Chondrocyte (in vitro differentiated cells): ENCODE data around the gene ADORA1. TPM values are rescaled to one million over a fixed set of nuclear protein-coding genes. Genes with fewer than 3 reads are reported as not detected.

Experiments
- DNase-seq: peaks from one replicate; pipeline ENCODE4 v3.0.0; 2021; ENCODE audit warnings: mixed read lengths, low spot score
- H3K27ac Mint-ChIP-seq: one replicate; pipeline ENCODE4 v1.8.0; 2021; ENCODE audit warnings: mild to moderate bottlenecking, moderate library complexity, mixed read lengths; ENCODE audit not compliant: unreplicated experiment
- H3K27me3 Mint-ChIP-seq: 2 replicates; pipeline ENCODE4 v1.8.0; 2021; ENCODE audit warnings: low read depth, mixed read lengths
- H3K36me3 Mint-ChIP-seq: 2 replicates; pipeline ENCODE4 v1.8.0; 2021; ENCODE audit warnings: low read depth, mixed read lengths
- H3K4me1 Mint-ChIP-seq: 2 replicates; pipeline ENCODE4 v1.8.0; 2021; ENCODE audit warnings: low read depth, mild to moderate bottlenecking, mixed read lengths
- H3K4me3 Mint-ChIP-seq: one replicate; pipeline ENCODE4 v1.8.0; 2021; ENCODE audit warnings: mild to moderate bottlenecking, moderate library complexity, mixed read lengths; ENCODE audit not compliant: unreplicated experiment
- H3K9me3 Mint-ChIP-seq: 2 replicates; pipeline ENCODE4 v1.8.0; 2021; ENCODE audit warnings: low read depth, mixed read lengths
- CTCF ChIP-seq: fragments of 200-600 bp; sonication (generic); IDR thresholded peaks from 2 replicates; pipeline ENCODE4 v1.5.0; 2021; ENCODE audit warnings: antibody characterized with exemption, mild to moderate bottlenecking, moderate library complexity
- total RNA-seq: library from RNA; stranded (reverse); gene quantifications from 3 replicates; pipeline ENCODE4 v1.2.1, GENCODE V29; 2021

The ADORA1 gene
- total RNA-seq, 1 donor from 2014 or later, result 1.7 TPM

GRCh38 chr1:203142124-203142523, 14.6 kb downstream of the ADORA1 start:
- Mint-ChIP-seq H3K9me3 (no peaks in the 10 kb centered on the region), H3K4me3 (no peak overlapping the region), H3K36me3 (no peaks in the 10 kb centered on the region)

GRCh38 chr1:203142684-203143408, 15.3 kb downstream of the ADORA1 start:
- Mint-ChIP-seq H3K9me3 (no peaks in the 10 kb centered on the region), H3K27me3 (peaks cover 2% of the 10 kb centered on the region), H3K27ac (no peak overlapping the region), H3K4me3 (no peak overlapping the region), H3K36me3 (no peaks in the 10 kb centered on the region), H3K4me1 (no peaks in the 10 kb centered on the region)
- no peak for DNase-seq
- no peak for TF ChIP-seq CTCF

More at GRCh38 chr1:203142124-203142523, 14.6 kb downstream of the ADORA1 start:
- H3K27me3 Mint-ChIP-seq, result peaks cover 2% of the 10 kb centered on the region
- no peak overlapping the region for H3K27ac Mint-ChIP-seq
- no peak for TF ChIP-seq CTCF
- no peaks in the 10 kb centered on the region for H3K4me1 Mint-ChIP-seq
- DNase-seq, result no peak

DNA sequence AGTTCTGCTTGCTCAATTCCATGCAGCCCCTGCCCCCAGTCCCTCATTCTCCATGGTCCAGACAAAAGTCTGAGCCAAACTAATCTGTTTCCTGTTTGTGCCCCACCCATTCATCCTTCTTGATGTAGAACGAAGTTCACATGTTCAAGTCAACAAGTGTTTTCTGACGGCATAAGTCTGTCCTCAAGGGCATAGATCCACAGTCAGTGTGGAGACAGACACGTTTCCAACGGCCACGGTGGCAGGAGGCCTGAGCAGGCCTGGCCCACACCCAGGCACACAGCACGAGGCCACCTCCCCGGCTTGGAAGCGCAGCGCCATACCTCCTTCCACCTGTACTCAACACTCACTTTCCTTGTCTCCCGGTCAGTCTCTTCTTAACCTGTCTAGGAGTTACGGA, 16.1 kb downstream of the ADORA1 start:
- no peak for DNase-seq
- H3K27ac Mint-ChIP-seq, result no peak overlapping the region
- TF ChIP-seq CTCF, result no peak
- H3K27me3 Mint-ChIP-seq, result peaks cover 2% of the 10 kb centered on the region
- H3K4me3 Mint-ChIP-seq, result no peak overlapping the region
- H3K9me3 Mint-ChIP-seq, result no peaks in the 10 kb centered on the region
- H3K36me3 Mint-ChIP-seq, result no peaks in the 10 kb centered on the region
- H3K4me1 Mint-ChIP-seq, result no peaks in the 10 kb centered on the region

GRCh38 chr1:203144661-203145060, 17.1 kb downstream of the ADORA1 start:
- H3K4me1 Mint-ChIP-seq, result no peaks in the 10 kb centered on the region
- H3K36me3 Mint-ChIP-seq, result no peaks in the 10 kb centered on the region
- no peak for DNase-seq
- H3K27me3 Mint-ChIP-seq, result peaks cover 2% of the 10 kb centered on the region
- H3K4me3 Mint-ChIP-seq, result no peak overlapping the region
- TF ChIP-seq CTCF, result no peak
- H3K9me3 Mint-ChIP-seq, result no peaks in the 10 kb centered on the region
- no peak overlapping the region for H3K27ac Mint-ChIP-seq

GRCh38 chr1:203145321-203146041, 18.0 kb downstream of the ADORA1 start:
- Mint-ChIP-seq H3K27ac (no peak overlapping the region), H3K36me3 (no peaks in the 10 kb centered on the region), H3K4me3 (no peak overlapping the region), H3K9me3 (no peaks in the 10 kb centered on the region), H3K27me3 (peaks cover 2% of the 10 kb centered on the region), H3K4me1 (no peaks in the 10 kb centered on the region)
- no peak for TF ChIP-seq CTCF
- DNase-seq, result no peak
